Thoracic aorta (tissue), 2 donors: Measurements from ENCODE around the gene DAAM2. TPM values are rescaled to one million over a fixed set of nuclear protein-coding genes. Genes with fewer than 3 reads are reported as not detected.
A peak's percentile ranks its signal among the peaks of the same experiment; 100 is the strongest.

Experiments
- ATAC-seq: fragments of 150-250 bp; one replicate; pipeline ENCODE4 v1.8.0; 2017; ENCODE audit warnings: low read depth; ENCODE audit not compliant: insufficient number of reproducible peaks, low FRiP score
- DNase-seq: peaks from one replicate; pipeline ENCODE4 v3.0.0-alpha.2; 2020; ENCODE audit warnings: low spot score
- H3K27ac ChIP-seq, 2 donors: fragments of 200-600 bp; sonication (generic); 1 replicate in 1 of 2; 2 replicates in 1 of 2; pipeline ENCODE4 v1.5.1; 2016; ENCODE audit warnings: mild to moderate bottlenecking in 2 of 2, moderate library complexity in 2 of 2
- H3K27me3 ChIP-seq: fragments of 200-600 bp; sonication (generic); replicated peaks from 2 replicates; pipeline ENCODE4 v1.6.0; 2016; ENCODE audit warnings: mild to moderate bottlenecking; ENCODE audit not compliant: insufficient read depth
- H3K36me3 ChIP-seq: fragments of 200-600 bp; sonication (generic); one replicate; pipeline ENCODE4 v1.5.1; 2016
- H3K4me1 ChIP-seq, 2 donors: fragments of 200-600 bp; sonication (generic); 1 replicate in 1 of 2; 2 replicates in 1 of 2; pipeline versions ENCODE4 v1.5.1 to v1.6.0; 2016; ENCODE audit warnings: low read depth in 2 of 2, mild to moderate bottlenecking in 1 of 2; ENCODE audit not compliant: control insufficient read depth in 1 of 2
- H3K4me3 ChIP-seq: fragments of 200-600 bp; sonication (generic); 2 replicates; pipeline ENCODE4 v1.5.1; 2016; ENCODE audit warnings: mild to moderate bottlenecking
- H3K9me3 ChIP-seq: fragments of 200-600 bp; sonication (generic); 2 replicates; pipeline ENCODE4 v1.5.1; 2016
- total RNA-seq, 2 donors: library from RNA; depleted of rRNA; stranded (reverse); fragments of >200 nt; gene quantifications; one replicate each; pipeline versions ENCODE4 v1.1.0 to v1.2.3, GENCODE V29; 2016
- TF ChIP-seq, protein P1 (sequence below): fragments of 200-600 bp; sonication (generic); IDR thresholded peaks from one replicate; pipeline ENCODE4 v1.5.1; 2019; ENCODE audit warnings: antibody characterized with exemption

Gene DAAM2
- total RNA-seq, 2 donors from 2014 or later: 61.5 to 71.5 TPM

- DNase-seq (no peak), ATAC-seq (no peak)
- Histone ChIP-seq H3K4me1 (peaks cover 51 to 92% of the 10 kb centered on the region in 2 donors), H3K9me3 (no peaks in the 10 kb centered on the region), H3K27me3 (no peaks in the 10 kb centered on the region), H3K27ac (peak overlapping the region; percentile 49 to 72), H3K36me3 (no peaks in the 10 kb centered on the region), H3K4me3 (no peak overlapping the region)
- TF ChIP-seq, protein P1, sequence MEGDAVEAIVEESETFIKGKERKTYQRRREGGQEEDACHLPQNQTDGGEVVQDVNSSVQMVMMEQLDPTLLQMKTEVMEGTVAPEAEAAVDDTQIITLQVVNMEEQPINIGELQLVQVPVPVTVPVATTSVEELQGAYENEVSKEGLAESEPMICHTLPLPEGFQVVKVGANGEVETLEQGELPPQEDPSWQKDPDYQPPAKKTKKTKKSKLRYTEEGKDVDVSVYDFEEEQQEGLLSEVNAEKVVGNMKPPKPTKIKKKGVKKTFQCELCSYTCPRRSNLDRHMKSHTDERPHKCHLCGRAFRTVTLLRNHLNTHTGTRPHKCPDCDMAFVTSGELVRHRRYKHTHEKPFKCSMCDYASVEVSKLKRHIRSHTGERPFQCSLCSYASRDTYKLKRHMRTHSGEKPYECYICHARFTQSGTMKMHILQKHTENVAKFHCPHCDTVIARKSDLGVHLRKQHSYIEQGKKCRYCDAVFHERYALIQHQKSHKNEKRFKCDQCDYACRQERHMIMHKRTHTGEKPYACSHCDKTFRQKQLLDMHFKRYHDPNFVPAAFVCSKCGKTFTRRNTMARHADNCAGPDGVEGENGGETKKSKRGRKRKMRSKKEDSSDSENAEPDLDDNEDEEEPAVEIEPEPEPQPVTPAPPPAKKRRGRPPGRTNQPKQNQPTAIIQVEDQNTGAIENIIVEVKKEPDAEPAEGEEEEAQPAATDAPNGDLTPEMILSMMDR: no peak
These were observed 32.1 kb downstream of the DAAM2 start for GRCh38 chr6:39824030-39824926.

DNA sequence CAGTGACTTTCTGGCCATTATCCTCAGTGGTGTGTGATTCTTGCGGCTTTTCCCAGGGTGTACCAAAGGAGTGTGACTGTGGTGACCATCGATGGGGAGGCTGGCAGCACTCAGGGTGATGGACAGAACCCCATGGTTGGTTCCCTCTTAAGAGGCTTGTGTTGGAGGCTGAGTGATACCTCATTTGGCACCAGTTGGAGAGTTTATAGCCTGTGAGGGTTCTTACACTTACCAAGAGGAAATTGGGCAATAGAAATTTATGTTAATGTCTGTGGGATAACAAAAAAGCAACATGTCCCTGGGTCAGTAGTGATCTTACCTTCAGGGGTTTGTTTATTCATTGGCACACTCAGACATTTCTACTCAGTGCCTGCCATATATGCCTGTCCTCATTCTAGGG is 37.2 kb downstream of the DAAM2 start:
- Histone ChIP-seq H3K27ac (no peak overlapping the region), H3K36me3 (no peaks in the 10 kb centered on the region), H3K27me3 (no peaks in the 10 kb centered on the region), H3K9me3 (no peaks in the 10 kb centered on the region), H3K4me1 (peaks cover 22 to 72% of the 10 kb centered on the region in 2 donors), H3K4me3 (no peak overlapping the region)
- TF ChIP-seq, protein P1: no peak
- no peak for DNase-seq
- no peak for ATAC-seq

DNA sequence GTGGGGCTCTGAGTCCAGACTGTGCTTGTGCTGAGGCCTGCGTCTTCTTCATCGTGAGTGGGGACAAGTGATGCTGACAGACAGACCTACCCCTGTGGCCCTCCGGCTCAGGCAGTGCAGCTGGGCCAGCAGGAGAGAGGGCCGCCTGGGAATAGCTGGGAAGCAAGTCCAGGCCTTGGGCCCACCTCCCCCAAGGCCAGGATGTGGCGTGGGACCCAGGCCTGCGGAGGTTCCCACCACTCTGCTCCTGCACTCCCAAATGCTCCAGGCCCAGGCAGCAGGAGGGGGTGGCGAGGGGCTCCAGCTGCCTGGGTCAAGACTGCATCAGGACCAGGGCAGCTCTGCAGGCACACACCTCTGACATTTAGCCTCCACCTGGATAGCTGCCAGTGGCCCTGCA is 38.3 kb downstream of the DAAM2 start:
- no peak for DNase-seq
- no peaks in the 10 kb centered on the region for H3K36me3 ChIP-seq
- no peak overlapping the region for H3K27ac ChIP-seq
- H3K27me3 ChIP-seq: no peaks in the 10 kb centered on the region
- no peak overlapping the region for H3K4me3 ChIP-seq
- H3K4me1 ChIP-seq: peaks cover 21 to 71% of the 10 kb centered on the region in 2 donors
- ATAC-seq: no peak
- H3K9me3 ChIP-seq: no peaks in the 10 kb centered on the region
- TF ChIP-seq, protein P1: no peak

- Histone ChIP-seq H3K27ac (no peak overlapping the region), H3K4me3 (no peak overlapping the region), H3K27me3 (no peaks in the 10 kb centered on the region), H3K9me3 (no peaks in the 10 kb centered on the region), H3K4me1 (peaks cover 33 to 73% of the 10 kb centered on the region in 2 donors), H3K36me3 (no peaks in the 10 kb centered on the region)
- TF ChIP-seq, protein P1: no peak
- no peak for ATAC-seq
- DNase-seq: no peak
These were observed 39.5 kb downstream of the DAAM2 start for GRCh38 chr6:39831701-39832100.

- no peaks in the 10 kb centered on the region for H3K36me3 ChIP-seq
- H3K9me3 ChIP-seq: no peaks in the 10 kb centered on the region
- H3K4me3 ChIP-seq: no peak overlapping the region
- TF ChIP-seq, protein P1: no peak
- H3K4me1 ChIP-seq: peaks cover 27 to 66% of the 10 kb centered on the region in 2 donors
- peak overlapping the region; percentile 34 to 52 for H3K27ac ChIP-seq
- DNase-seq (no peak), ATAC-seq (no peak)
- no peaks in the 10 kb centered on the region for H3K27me3 ChIP-seq
These were observed 42.1 kb downstream of the DAAM2 start for GRCh38 chr6:39834278-39834677.
